22Rv1 (cell line): ENCODE results near the gene TMTC1.
A peak's percentile ranks its signal among the peaks of the same experiment; 100 is the strongest.

Experiments used
- H3K27ac ChIP-seq: fragments of 450-650 bp; 2 replicates; pipeline ENCODE4 v1.5.1; 2017
- ZFX ChIP-seq: fragments of 450-650 bp; IDR thresholded peaks from 2 replicates; pipeline ENCODE4 v1.6.1; 2017; ENCODE audit warnings: antibody characterized with exemption, borderline replicate concordance
- TF ChIP-seq, protein P1 (sequence below): fragments of 450-650 bp; IDR thresholded peaks from 2 replicates; pipeline ENCODE4 v1.5.1; 2017; ENCODE audit warnings: mild to moderate bottlenecking

The TMTC1 gene

DNA sequence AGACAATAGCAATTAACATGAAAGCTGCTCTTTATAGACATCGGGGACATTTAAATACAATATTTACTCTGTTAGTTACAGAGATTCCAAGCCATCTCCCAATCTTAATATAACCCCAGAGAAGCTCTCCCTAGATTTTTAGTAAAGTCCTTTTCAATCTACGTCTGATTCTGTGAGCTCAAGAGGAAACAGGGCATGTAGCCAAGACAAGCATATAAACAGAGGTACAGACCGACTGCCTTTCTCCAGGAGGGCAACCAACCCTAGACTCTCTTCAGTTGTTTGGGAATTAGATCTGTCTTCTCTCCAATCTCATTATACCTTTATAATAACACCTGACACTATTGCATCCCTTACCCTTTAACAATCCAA, 57.4 kb downstream of the TMTC1 start:
- H3K27ac ChIP-seq = peak overlapping the region; percentile 73
- no peak for TF ChIP-seq ZFX
- TF ChIP-seq, protein P1, sequence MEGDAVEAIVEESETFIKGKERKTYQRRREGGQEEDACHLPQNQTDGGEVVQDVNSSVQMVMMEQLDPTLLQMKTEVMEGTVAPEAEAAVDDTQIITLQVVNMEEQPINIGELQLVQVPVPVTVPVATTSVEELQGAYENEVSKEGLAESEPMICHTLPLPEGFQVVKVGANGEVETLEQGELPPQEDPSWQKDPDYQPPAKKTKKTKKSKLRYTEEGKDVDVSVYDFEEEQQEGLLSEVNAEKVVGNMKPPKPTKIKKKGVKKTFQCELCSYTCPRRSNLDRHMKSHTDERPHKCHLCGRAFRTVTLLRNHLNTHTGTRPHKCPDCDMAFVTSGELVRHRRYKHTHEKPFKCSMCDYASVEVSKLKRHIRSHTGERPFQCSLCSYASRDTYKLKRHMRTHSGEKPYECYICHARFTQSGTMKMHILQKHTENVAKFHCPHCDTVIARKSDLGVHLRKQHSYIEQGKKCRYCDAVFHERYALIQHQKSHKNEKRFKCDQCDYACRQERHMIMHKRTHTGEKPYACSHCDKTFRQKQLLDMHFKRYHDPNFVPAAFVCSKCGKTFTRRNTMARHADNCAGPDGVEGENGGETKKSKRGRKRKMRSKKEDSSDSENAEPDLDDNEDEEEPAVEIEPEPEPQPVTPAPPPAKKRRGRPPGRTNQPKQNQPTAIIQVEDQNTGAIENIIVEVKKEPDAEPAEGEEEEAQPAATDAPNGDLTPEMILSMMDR = no peak

- TF ChIP-seq ZFX = no peak
- TF ChIP-seq, protein P1 = no peak
- H3K27ac ChIP-seq = peak overlapping the region; percentile 73
These were observed 58.0 kb downstream of the TMTC1 start for GRCh38 chr12:29725587-29726320.

- TF ChIP-seq ZFX = no peak
- TF ChIP-seq, protein P1 = no peak
- no peak overlapping the region for H3K27ac ChIP-seq
These were observed 61.6 kb downstream of the TMTC1 start for GRCh38 chr12:29722164-29722563.

- TF ChIP-seq, protein P1 = no peak
- TF ChIP-seq ZFX = no peak
- no peak overlapping the region for H3K27ac ChIP-seq
These were observed 64.4 kb downstream of the TMTC1 start for GRCh38 chr12:29719381-29719780.

GRCh38 chr12:29717540-29718100, 66.1 kb downstream of the TMTC1 start:
- no peak for TF ChIP-seq ZFX
- TF ChIP-seq, protein P1 = no peak
- H3K27ac ChIP-seq = no peak overlapping the region

DNA sequence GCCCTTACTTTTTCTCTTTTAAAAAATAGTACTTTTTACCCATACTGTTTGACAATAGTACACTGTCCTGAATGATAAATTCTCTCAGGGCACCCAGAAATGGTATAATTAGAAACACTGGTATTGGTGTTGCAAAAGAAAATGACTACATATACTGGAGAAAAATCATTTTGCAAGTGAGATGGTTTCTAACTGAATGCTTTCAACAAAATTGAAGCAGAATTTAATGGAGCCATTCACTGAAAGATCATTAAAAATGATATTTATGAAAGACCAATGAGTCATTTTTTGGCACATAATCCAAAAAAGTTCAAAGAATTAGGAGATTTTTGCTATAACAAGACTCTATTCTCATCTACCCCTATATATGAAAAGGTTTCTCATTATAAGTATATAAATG, 68.8 kb downstream of the TMTC1 start:
- TF ChIP-seq, protein P1 = no peak
- TF ChIP-seq ZFX = no peak
- no peak overlapping the region for H3K27ac ChIP-seq

DNA sequence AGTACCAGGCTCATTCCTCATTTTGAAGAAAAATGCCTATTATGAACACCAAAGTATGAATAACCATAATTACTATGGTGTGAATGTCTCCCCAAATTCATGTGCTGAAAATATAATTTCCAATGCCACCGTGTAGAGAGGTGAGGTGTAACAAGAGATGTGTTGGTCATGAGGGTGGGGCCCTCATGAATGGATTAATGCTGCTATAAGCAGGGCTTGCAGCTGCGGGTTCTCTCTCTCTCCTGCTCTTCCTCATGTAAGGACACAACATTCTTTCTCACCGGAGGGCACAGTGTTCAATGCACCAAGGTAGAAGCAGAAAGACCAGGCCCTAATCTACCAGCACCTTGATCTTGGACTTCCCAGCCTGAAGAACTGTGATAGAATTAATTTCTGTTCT, 70.0 kb downstream of the TMTC1 start:
- H3K27ac ChIP-seq = no peak overlapping the region
- TF ChIP-seq, protein P1 = no peak
- no peak for TF ChIP-seq ZFX
